ENCODE results near the gene KANK4. TPM values are rescaled to one million over a fixed set of nuclear protein-coding genes. Genes with fewer than 3 reads are reported as not detected.
A peak's percentile ranks its signal among the peaks of the same experiment; 100 is the strongest.

KANK4 gene
- total RNA-seq, 6 experiments from 2014 or later, result 0.18 to 6.7 (median 1.3) TPM

DNA sequence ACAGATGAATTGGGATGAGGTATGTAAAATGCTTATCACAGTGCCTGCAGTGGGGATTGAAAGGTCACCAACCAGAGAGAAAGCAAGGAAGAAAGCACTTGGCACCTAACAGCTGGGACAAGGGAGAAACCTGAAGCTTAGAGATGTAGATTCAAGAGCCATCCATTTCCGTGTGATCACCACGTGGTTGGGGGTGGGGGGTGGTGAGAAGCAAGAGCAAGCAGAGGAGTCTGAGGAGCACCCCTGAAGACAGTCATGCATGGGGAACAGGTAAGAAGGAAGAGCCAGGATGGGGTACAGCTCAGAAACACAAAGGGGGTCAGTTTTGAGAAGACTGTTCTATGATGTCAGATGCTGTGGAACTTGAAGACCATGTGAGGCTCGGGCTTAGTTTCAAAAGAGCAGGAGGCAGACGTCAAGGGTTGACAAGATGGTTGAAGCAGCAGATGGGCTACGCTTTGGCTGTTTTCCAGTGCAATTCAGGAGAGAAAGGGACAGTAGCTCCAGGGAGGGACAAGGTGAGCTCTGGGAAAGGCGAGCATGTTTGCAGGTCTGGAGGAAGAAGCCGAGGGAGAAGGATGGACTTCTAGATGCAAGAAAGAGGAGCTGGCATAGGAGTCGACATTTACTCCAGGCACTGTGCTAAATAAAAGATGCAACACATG is 17.4 kb downstream of the KANK4 start:
- DNase-seq, result no peak
- Histone ChIP-seq H3K27ac (no peak overlapping the region), H3K9me3 (no peaks in the 10 kb centered on the region), H3K4me1 (no peaks in the 10 kb centered on the region), H3K36me3 (no peaks in the 10 kb centered on the region), H3K27me3 (no peaks in the 10 kb centered on the region), H3K4me3 (no peak overlapping the region)
- 76% methylated on average over 8 of the region's 8 CpGs for WGBS (ENCODE audit: insufficient coverage, low coverage, low lambda C conversion rate, missing lambda C conversion rate)
- intact Hi-C loops (cut with DNase I), result no loop called here
- no peak for ATAC-seq
- no peak for TF ChIP-seq POLR2A (IDR thresholded peaks at IDR 0.05)
- TF ChIP-seq, protein P1, sequence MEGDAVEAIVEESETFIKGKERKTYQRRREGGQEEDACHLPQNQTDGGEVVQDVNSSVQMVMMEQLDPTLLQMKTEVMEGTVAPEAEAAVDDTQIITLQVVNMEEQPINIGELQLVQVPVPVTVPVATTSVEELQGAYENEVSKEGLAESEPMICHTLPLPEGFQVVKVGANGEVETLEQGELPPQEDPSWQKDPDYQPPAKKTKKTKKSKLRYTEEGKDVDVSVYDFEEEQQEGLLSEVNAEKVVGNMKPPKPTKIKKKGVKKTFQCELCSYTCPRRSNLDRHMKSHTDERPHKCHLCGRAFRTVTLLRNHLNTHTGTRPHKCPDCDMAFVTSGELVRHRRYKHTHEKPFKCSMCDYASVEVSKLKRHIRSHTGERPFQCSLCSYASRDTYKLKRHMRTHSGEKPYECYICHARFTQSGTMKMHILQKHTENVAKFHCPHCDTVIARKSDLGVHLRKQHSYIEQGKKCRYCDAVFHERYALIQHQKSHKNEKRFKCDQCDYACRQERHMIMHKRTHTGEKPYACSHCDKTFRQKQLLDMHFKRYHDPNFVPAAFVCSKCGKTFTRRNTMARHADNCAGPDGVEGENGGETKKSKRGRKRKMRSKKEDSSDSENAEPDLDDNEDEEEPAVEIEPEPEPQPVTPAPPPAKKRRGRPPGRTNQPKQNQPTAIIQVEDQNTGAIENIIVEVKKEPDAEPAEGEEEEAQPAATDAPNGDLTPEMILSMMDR (IDR thresholded peaks at IDR 0.05), result no peak

DNA sequence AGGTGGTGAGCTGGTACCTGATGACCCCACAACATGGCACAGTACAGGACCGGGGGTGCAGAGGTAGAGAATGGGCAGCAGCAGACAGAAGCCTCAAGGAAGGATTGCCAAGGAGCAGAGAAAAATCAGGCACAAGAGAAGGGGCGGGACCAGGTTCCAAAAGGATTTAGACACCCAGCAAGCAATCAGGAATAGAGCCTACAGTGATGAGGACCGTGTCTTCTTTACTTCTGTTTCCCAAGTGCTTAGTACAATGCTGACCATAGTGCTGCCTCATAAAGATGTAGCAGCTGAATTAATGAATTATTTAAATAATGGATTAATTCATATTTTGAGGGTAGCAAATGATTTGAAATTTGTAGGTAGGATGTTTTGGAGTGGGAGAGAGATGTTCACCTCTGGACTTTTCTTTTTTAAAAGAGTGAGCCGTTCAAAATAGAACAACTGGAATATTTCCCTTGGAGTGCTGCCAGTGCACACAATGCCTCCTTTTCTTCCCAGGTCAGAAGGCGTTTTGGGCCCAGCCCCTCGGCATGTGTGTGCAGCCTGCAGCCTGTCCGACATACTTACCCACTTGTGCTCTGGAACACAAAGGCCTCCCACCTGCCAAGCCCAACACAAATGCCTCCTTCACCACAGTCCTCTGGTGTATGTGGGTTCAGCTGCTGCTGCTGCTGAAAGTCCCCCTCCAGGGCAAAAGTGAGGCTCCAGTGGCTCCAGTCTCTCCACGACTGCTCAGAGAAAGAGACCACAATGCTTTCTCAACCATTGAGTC is 19.6 kb downstream of the KANK4 start:
- Histone ChIP-seq H3K9me3 (no peaks in the 10 kb centered on the region), H3K27ac (no peak overlapping the region), H3K4me1 (no peaks in the 10 kb centered on the region), H3K27me3 (no peaks in the 10 kb centered on the region), H3K4me3 (no peak overlapping the region), H3K36me3 (no peaks in the 10 kb centered on the region)
- intact Hi-C loops (cut with DNase I), result no loop called here
- ATAC-seq (peak in 3 of 4 donors; percentile 25 to 41 (median 40)), DNase-seq (no peak)
- 48% methylated on average over 5 of the region's 8 CpGs for WGBS (ENCODE audit: insufficient coverage, low coverage, low lambda C conversion rate, missing lambda C conversion rate)
- TF ChIP-seq, protein P1 (IDR thresholded peaks at IDR 0.05), result no peak
- TF ChIP-seq POLR2A (IDR thresholded peaks at IDR 0.05), result no peak

DNA sequence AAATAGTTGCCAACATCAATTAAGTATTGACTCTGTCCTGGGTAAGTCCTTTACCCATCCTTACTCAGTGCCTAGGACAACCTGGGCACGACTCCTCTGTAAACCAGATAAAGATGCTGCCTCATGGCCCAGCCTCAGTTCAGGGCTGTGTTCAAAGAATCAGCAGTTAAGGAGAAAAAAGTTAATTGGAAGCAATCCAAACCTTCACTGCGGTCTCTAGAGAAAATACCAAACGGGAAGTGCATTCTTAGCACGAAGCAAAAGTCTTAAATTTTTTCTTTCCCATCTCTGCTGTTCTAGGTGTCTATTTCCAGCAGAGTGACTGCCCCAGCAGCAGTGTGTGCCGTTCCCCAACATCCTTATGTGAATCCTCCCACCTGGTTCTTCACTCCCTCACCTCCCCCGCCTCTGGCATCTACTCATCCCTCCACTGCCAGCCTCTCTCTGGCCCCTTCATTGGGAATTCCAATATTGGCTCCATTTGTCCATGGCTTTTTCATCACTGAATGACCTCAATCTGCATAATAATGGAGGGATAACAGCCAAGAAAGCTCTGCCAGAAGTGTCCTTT is 23.2 kb downstream of the KANK4 start:
- H3K4me1 ChIP-seq, result no peaks in the 10 kb centered on the region
- H3K4me3 ChIP-seq, result no peak overlapping the region
- ATAC-seq (no peak), DNase-seq (no peak)
- no peaks in the 10 kb centered on the region for H3K36me3 ChIP-seq
- no peaks in the 10 kb centered on the region for H3K9me3 ChIP-seq
- intact Hi-C loops (cut with DNase I), result no loop called here
- TF ChIP-seq POLR2A (IDR thresholded peaks at IDR 0.05), result no peak
- TF ChIP-seq, protein P1 (IDR thresholded peaks at IDR 0.05), result no peak
- 44% methylated on average over 6 of the region's 6 CpGs for WGBS (ENCODE audit: insufficient coverage, low coverage, low lambda C conversion rate, missing lambda C conversion rate)
- no peak overlapping the region for H3K27ac ChIP-seq
- H3K27me3 ChIP-seq, result no peaks in the 10 kb centered on the region

DNA sequence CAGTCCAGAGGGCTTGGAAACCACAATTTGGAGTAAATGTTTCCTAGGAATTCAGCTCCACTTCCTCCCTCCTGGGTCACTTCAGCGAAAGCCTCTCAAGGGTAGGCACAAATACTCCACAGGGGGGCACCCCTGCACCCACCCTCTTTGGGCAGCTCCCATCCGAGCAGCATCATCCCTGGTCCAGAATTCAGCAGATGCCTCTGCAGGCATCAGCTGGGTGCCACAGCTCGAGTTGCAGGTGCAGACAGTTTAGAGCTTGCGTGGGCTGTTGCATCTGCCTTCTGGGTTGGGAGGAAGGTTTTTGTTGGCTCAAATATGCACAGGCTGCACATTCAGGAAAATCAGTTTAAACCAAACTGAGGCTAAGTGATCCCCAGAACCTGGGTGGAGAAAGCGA is 25.0 kb downstream of the KANK4 start:
- no peak for DNase-seq
- no peaks in the 10 kb centered on the region for H3K9me3 ChIP-seq
- TF ChIP-seq, protein P1 (IDR thresholded peaks at IDR 0.05), result peak in 1 of 4 donors; percentile 33
- TF ChIP-seq POLR2A (IDR thresholded peaks at IDR 0.05), result no peak
- H3K4me1 ChIP-seq, result no peaks in the 10 kb centered on the region
- H3K27me3 ChIP-seq, result no peaks in the 10 kb centered on the region
- intact Hi-C loops (cut with DNase I), result no loop called here
- no peaks in the 10 kb centered on the region for H3K36me3 ChIP-seq
- ATAC-seq, result peak in 2 of 4 donors; percentile 26 to 38
- H3K4me3 ChIP-seq, result no peak overlapping the region
- no peak overlapping the region for H3K27ac ChIP-seq
- 71% methylated on average over 4 of the region's 5 CpGs for WGBS (ENCODE audit: insufficient coverage, low coverage, low lambda C conversion rate, missing lambda C conversion rate)
